GM23338 (cell line): ENCODE measurements around the gene ANKRD22. TPM values are rescaled to one million over a fixed set of nuclear protein-coding genes. Genes with fewer than 3 reads are reported as not detected.

ENCODE experiments used
- ATAC-seq: fragments of 200-7000 bp; cut with Tn5 transposase; 3 replicates; pipeline ENCODE4 v1.9.1; 2020
- DNase-seq: peaks from one replicate; pipeline ENCODE4 v3.0.0-alpha.2; 2015; ENCODE audit warnings: low spot score
- H2AFZ ChIP-seq: fragments of 200-600 bp; sonication (generic); 2 replicates; pipeline ENCODE4 v1.8.0; 2016; ENCODE audit warnings: antibody characterized with exemption, mild to moderate bottlenecking, moderate library complexity
- H3F3A ChIP-seq: fragments of 200-600 bp; sonication (generic); replicated peaks from 2 replicates; pipeline ENCODE4 v1.8.0; 2017; ENCODE audit warnings: antibody characterized with exemption, mixed run types, low read depth
- H3K27ac ChIP-seq: fragments of 200-600 bp; sonication (generic); 2 replicates; pipeline ENCODE4 v1.6.1; 2016; ENCODE audit warnings: low read depth
- H3K27me3 ChIP-seq: fragments of 200-600 bp; sonication (generic); 2 replicates; pipeline ENCODE4 v1.8.0; 2016; ENCODE audit warnings: mild to moderate bottlenecking, mixed run types, moderate library complexity; ENCODE audit not compliant: insufficient read depth
- H3K36me3 ChIP-seq: fragments of 200-600 bp; sonication (generic); 2 replicates; pipeline ENCODE4 v1.8.0; 2016; ENCODE audit warnings: mild to moderate bottlenecking; ENCODE audit not compliant: insufficient read depth
- H3K4me1 ChIP-seq: fragments of 200-600 bp; sonication (generic); 2 replicates; pipeline ENCODE4 v1.8.0; 2016; ENCODE audit warnings: mild to moderate bottlenecking, moderate library complexity; ENCODE audit not compliant: insufficient read depth
- H3K4me2 ChIP-seq: fragments of 200-600 bp; sonication (generic); 2 replicates; pipeline ENCODE4 v1.7.1; 2017; ENCODE audit warnings: mixed run types
- H3K4me3 ChIP-seq: fragments of 200-600 bp; sonication (generic); 2 replicates; pipeline ENCODE4 v1.6.1; 2016; ENCODE audit warnings: mixed run types
- H3K79me2 ChIP-seq: fragments of 200-600 bp; sonication (generic); replicated peaks from 2 replicates; pipeline ENCODE4 v1.8.0; 2017; ENCODE audit warnings: mild to moderate bottlenecking; ENCODE audit not compliant: insufficient read depth
- H3K9me2 ChIP-seq: fragments of 200-600 bp; sonication (generic); 2 replicates; pipeline ENCODE4 v1.8.0; 2017; ENCODE audit not compliant: insufficient read depth
- H4K20me1 ChIP-seq: fragments of 200-600 bp; sonication (generic); replicated peaks from 2 replicates; pipeline ENCODE4 v1.8.0; 2017; ENCODE audit warnings: mild to moderate bottlenecking; ENCODE audit not compliant: insufficient read depth
- H3K27ac Mint-ChIP-seq: 2 replicates; pipeline ENCODE4 v1.8.0; 2020; ENCODE audit warnings: inconsistent platforms, mild to moderate bottlenecking, moderate library complexity, mixed read lengths
- H3K27me3 Mint-ChIP-seq: 3 replicates; pipeline ENCODE4 v1.8.0; 2022; ENCODE audit warnings: low read depth, mild to moderate bottlenecking, moderate library complexity, mixed read lengths, inconsistent platforms; ENCODE audit not compliant: insufficient read depth, poor library complexity
- H3K36me3 Mint-ChIP-seq: 3 replicates; pipeline ENCODE4 v1.8.0; 2021; ENCODE audit warnings: low read depth, mild to moderate bottlenecking, inconsistent platforms, moderate library complexity, mixed read lengths
- H3K4me1 Mint-ChIP-seq: 3 replicates; pipeline ENCODE4 v1.8.0; 2020; ENCODE audit warnings: mild to moderate bottlenecking, inconsistent platforms, mixed read lengths
- H3K4me3 Mint-ChIP-seq: 3 replicates; pipeline ENCODE4 v1.8.0; 2021; ENCODE audit warnings: moderate library complexity, mild to moderate bottlenecking, inconsistent platforms, mixed read lengths
- H3K9me3 Mint-ChIP-seq: 3 replicates; pipeline ENCODE4 v1.8.0; 2020; ENCODE audit warnings: moderate library complexity, mild to moderate bottlenecking, inconsistent platforms, mixed read lengths
- CREB1 ChIP-seq: fragments of 250-450 bp; sonication (Bioruptor Pico); IDR thresholded peaks from 2 replicates; pipeline ENCODE4 v1.5.0; 2020; ENCODE audit warnings: low read depth, mild to moderate bottlenecking, moderate library complexity
- EZH2 ChIP-seq: fragments of 200-600 bp; sonication (generic); IDR thresholded peaks from one replicate; pipeline ENCODE4 v1.8.0; 2017; ENCODE audit warnings: antibody characterized with exemption, mild to moderate bottlenecking, low read depth; ENCODE audit not compliant: unreplicated experiment
- NANOG ChIP-seq: IDR thresholded peaks from 2 replicates; pipeline ENCODE4 v1.6.1; 2016; ENCODE audit warnings: antibody characterized with exemption, borderline replicate concordance
- POLR2AphosphoS5 ChIP-seq: IDR thresholded peaks from 2 replicates; pipeline ENCODE4 v1.6.1; 2016; ENCODE audit warnings: antibody characterized with exemption, low read depth
- ZNF114 ChIP-seq: fragments of 250-450 bp; sonication (Bioruptor Pico); IDR thresholded peaks from 2 replicates; pipeline ENCODE4 v1.5.0; 2020; ENCODE audit warnings: mild to moderate bottlenecking, moderate library complexity
- polyA plus RNA-seq: library from polyadenylated mRNA; unstranded; fragments of >200 nt; fragmentation: Nextera tagmentation; extraction: Ambion mirVana; gene quantifications from 2 replicates; pipeline ENCODE4 v1.2.1, GENCODE V29; 2016
- total RNA-seq: library from RNA; depleted of rRNA; stranded (reverse); fragments of >200 nt; shearing (Covaris generic); gene quantifications from 2 replicates; pipeline ENCODE4 v1.2.3, GENCODE V29; 2014
- TF ChIP-seq, protein P1 (sequence below): fragments of 250-450 bp; sonication (Bioruptor Pico); IDR thresholded peaks from 2 replicates; pipeline ENCODE4 v1.5.0; 2020; ENCODE audit warnings: mild to moderate bottlenecking, moderate library complexity
- TF ChIP-seq, protein P2 (sequence below): IDR thresholded peaks from one replicate; pipeline ENCODE4 v1.6.1; 2018; ENCODE audit warnings: antibody characterized with exemption; ENCODE audit not compliant: unreplicated experiment

The ANKRD22 gene
- total and polyA plus RNA-seq, 2 experiments from 2014 or later = not detected

DNA sequence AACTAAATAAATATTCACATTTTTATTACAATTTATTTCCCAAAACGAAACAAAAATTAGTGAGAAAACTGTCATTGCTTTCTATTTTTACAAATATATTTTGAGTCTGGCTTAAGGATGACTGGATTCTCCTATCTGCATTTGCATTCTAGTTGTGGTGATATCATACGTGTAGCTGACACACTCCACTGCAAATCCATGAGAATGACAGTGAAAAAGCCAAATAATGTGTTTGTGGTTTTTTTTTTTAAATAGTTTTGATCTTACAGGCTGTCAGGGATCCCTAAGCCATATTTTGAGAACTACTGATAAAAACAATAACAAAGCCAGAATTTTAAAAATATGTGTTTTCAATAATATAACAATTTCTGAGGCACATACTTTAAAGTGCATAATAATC is 22.6 kb upstream of the ANKRD22 start (continued):
- TF ChIP-seq, protein P1, sequence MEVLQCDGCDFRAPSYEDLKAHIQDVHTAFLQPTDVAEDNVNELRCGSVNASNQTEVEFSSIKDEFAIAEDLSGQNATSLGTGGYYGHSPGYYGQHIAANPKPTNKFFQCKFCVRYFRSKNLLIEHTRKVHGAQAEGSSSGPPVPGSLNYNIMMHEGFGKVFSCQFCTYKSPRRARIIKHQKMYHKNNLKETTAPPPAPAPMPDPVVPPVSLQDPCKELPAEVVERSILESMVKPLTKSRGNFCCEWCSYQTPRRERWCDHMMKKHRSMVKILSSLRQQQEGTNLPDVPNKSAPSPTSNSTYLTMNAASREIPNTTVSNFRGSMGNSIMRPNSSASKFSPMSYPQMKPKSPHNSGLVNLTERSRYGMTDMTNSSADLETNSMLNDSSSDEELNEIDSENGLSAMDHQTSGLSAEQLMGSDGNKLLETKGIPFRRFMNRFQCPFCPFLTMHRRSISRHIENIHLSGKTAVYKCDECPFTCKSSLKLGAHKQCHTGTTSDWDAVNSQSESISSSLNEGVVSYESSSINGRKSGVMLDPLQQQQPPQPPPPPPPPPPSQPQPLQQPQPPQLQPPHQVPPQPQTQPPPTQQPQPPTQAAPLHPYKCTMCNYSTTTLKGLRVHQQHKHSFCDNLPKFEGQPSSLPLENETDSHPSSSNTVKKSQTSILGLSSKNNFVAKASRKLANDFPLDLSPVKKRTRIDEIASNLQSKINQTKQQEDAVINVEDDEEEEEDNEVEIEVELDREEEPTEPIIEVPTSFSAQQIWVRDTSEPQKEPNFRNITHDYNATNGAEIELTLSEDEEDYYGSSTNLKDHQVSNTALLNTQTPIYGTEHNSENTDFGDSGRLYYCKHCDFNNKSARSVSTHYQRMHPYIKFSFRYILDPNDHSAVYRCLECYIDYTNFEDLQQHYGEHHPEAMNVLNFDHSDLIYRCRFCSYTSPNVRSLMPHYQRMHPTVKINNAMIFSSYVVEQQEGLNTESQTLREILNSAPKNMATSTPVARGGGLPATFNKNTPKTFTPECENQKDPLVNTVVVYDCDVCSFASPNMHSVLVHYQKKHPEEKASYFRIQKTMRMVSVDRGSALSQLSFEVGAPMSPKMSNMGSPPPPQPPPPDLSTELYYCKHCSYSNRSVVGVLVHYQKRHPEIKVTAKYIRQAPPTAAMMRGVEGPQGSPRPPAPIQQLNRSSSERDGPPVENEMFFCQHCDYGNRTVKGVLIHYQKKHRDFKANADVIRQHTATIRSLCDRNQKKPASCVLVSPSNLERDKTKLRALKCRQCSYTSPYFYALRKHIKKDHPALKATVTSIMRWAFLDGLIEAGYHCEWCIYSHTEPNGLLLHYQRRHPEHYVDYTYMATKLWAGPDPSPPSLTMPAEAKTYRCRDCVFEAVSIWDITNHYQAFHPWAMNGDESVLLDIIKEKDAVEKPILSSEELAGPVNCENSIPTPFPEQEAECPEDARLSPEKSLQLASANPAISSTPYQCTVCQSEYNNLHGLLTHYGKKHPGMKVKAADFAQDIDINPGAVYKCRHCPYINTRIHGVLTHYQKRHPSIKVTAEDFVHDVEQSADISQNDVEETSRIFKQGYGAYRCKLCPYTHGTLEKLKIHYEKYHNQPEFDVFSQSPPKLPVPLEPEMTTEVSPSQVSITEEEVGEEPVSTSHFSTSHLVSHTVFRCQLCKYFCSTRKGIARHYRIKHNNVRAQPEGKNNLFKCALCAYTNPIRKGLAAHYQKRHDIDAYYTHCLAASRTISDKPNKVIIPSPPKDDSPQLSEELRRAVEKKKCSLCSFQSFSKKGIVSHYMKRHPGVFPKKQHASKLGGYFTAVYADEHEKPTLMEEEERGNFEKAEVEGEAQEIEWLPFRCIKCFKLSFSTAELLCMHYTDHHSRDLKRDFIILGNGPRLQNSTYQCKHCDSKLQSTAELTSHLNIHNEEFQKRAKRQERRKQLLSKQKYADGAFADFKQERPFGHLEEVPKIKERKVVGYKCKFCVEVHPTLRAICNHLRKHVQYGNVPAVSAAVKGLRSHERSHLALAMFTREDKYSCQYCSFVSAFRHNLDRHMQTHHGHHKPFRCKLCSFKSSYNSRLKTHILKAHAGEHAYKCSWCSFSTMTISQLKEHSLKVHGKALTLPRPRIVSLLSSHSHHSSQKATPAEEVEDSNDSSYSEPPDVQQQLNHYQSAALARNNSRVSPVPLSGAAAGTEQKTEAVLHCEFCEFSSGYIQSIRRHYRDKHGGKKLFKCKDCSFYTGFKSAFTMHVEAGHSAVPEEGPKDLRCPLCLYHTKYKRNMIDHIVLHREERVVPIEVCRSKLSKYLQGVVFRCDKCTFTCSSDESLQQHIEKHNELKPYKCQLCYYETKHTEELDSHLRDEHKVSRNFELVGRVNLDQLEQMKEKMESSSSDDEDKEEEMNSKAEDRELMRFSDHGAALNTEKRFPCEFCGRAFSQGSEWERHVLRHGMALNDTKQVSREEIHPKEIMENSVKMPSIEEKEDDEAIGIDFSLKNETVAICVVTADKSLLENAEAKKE (CRISPR knock-in tag) = no peak
- no peak for TF ChIP-seq POLR2AphosphoS5
- no peak for TF ChIP-seq NANOG
- no peak for TF ChIP-seq EZH2
- TF ChIP-seq ZNF114 (CRISPR knock-in tag) = no peak
- TF ChIP-seq, protein P2, sequence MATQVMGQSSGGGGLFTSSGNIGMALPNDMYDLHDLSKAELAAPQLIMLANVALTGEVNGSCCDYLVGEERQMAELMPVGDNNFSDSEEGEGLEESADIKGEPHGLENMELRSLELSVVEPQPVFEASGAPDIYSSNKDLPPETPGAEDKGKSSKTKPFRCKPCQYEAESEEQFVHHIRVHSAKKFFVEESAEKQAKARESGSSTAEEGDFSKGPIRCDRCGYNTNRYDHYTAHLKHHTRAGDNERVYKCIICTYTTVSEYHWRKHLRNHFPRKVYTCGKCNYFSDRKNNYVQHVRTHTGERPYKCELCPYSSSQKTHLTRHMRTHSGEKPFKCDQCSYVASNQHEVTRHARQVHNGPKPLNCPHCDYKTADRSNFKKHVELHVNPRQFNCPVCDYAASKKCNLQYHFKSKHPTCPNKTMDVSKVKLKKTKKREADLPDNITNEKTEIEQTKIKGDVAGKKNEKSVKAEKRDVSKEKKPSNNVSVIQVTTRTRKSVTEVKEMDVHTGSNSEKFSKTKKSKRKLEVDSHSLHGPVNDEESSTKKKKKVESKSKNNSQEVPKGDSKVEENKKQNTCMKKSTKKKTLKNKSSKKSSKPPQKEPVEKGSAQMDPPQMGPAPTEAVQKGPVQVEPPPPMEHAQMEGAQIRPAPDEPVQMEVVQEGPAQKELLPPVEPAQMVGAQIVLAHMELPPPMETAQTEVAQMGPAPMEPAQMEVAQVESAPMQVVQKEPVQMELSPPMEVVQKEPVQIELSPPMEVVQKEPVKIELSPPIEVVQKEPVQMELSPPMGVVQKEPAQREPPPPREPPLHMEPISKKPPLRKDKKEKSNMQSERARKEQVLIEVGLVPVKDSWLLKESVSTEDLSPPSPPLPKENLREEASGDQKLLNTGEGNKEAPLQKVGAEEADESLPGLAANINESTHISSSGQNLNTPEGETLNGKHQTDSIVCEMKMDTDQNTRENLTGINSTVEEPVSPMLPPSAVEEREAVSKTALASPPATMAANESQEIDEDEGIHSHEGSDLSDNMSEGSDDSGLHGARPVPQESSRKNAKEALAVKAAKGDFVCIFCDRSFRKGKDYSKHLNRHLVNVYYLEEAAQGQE = no peak

DNA sequence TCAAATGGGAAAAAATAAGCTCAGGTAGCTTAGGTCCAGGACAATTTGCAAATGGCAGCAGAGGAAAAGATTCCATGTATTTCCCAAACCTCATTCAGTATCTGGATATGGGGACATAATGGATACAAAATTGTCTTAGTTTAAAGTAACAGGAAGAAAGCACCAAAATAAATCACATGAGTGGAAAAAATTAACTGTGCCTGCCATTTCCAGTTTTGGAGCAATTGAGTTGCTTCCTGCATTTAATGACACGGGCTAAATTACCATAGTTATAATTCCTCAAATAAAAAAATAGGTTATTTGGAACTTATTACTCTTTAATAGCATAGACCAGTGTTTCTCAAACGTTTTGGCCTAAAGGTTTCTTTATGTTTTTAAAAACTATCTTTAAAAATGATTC is 22.1 kb upstream of the ANKRD22 start:
- no peak overlapping the region for H2AFZ ChIP-seq
- Mint-ChIP-seq H3K4me3 (no peak overlapping the region), H3K4me1 (peaks cover 21% of the 10 kb centered on the region), H3K27me3 (no peaks in the 10 kb centered on the region), H3K27ac (no peak overlapping the region), H3K36me3 (no peaks in the 10 kb centered on the region), H3K9me3 (no peaks in the 10 kb centered on the region)
- H3K4me2 ChIP-seq = no peak overlapping the region
- TF ChIP-seq CREB1 (CRISPR knock-in tag) = no peak
- TF ChIP-seq, protein P2 = no peak
- TF ChIP-seq EZH2 = no peak
- no peaks in the 10 kb centered on the region for H4K20me1 ChIP-seq
- ATAC-seq = no peak
- H3K27ac ChIP-seq = no peak overlapping the region
- H3F3A ChIP-seq = no peaks in the 10 kb centered on the region
- H3K36me3 ChIP-seq = no peaks in the 10 kb centered on the region
- H3K79me2 ChIP-seq = no peaks in the 10 kb centered on the region
- no peaks in the 10 kb centered on the region for H3K9me2 ChIP-seq
- no peak for DNase-seq
- H3K4me3 ChIP-seq = no peak overlapping the region
- peaks cover 16% of the 10 kb centered on the region for H3K4me1 ChIP-seq
- peaks cover 4% of the 10 kb centered on the region; the same call in 1 of the 2 replicates for H3K27me3 ChIP-seq
